ENCODE results near the gene ZMYM4.

Gene ZMYM4

GRCh38 chr1:35432231-35432630 is 163.7 kb downstream of the ZMYM4 start:
- TF ChIP-seq TSHZ2 (CRISPR knock-in tag; IDR thresholded peaks at IDR 0.05) (no peak), CSRNP3 (CRISPR knock-in tag; IDR thresholded peaks at IDR 0.05) (no peak), RARB (CRISPR knock-in tag; IDR thresholded peaks at IDR 0.05) (no peak), ISL1 (CRISPR knock-in tag; IDR thresholded peaks at IDR 0.05) (no peak), OSR1 (CRISPR knock-in tag; IDR thresholded peaks at IDR 0.05) (no peak), ZFP3 (CRISPR knock-in tag; IDR thresholded peaks at IDR 0.05) (no peak)
- no peak; the same call in 2 of the 3 replicates for ATAC-seq

- TF ChIP-seq ZNF565 (CRISPR knock-in tag; conservative IDR thresholded peaks at IDR 0.05; ENCODE audit: low read depth) = no peak
- TF ChIP-seq SNAI2 (CRISPR knock-in tag; IDR thresholded peaks at IDR 0.05) = no peak
- no peak for TF ChIP-seq ISL1 (CRISPR knock-in tag; IDR thresholded peaks at IDR 0.05)
- TF ChIP-seq CSDC2 (CRISPR knock-in tag; IDR thresholded peaks at IDR 0.05) = no peak
- TF ChIP-seq ESRRG (CRISPR knock-in tag; IDR thresholded peaks at IDR 0.05) = no peak
- TF ChIP-seq POU6F1 (CRISPR knock-in tag; IDR thresholded peaks at IDR 0.05; ENCODE audit: borderline replicate concordance, low read depth) = no peak
- TF ChIP-seq GLIS3 (CRISPR knock-in tag; IDR thresholded peaks at IDR 0.05) = no peak
- TF ChIP-seq OSR1 (CRISPR knock-in tag; IDR thresholded peaks at IDR 0.05) = no peak
- TF ChIP-seq ZFP30 (CRISPR knock-in tag; IDR thresholded peaks at IDR 0.05) = no peak
- no peak for TF ChIP-seq ARNTL (CRISPR knock-in tag; IDR thresholded peaks at IDR 0.05; ENCODE audit: borderline replicate concordance, low read depth)
- no peak for TF ChIP-seq PPARA (CRISPR knock-in tag; IDR thresholded peaks at IDR 0.05; ENCODE audit: borderline replicate concordance)
- TF ChIP-seq ZFP3 (CRISPR knock-in tag; IDR thresholded peaks at IDR 0.05) = no peak
- TF ChIP-seq ZNF8 (CRISPR knock-in tag; IDR thresholded peaks at IDR 0.05) = no peak
- TF ChIP-seq ZNF70 (CRISPR knock-in tag; IDR thresholded peaks at IDR 0.05) = no peak
- ATAC-seq = no peak
These were observed 165.2 kb downstream of the ZMYM4 start for GRCh38 chr1:35433714-35434113.

GRCh38 chr1:35434703-35435102 is 166.2 kb downstream of the ZMYM4 start:
- TF ChIP-seq BACH2 (CRISPR knock-in tag; IDR thresholded peaks at IDR 0.05; ENCODE audit: borderline replicate concordance) (no peak), RARB (CRISPR knock-in tag; IDR thresholded peaks at IDR 0.05) (no peak), ISL1 (CRISPR knock-in tag; IDR thresholded peaks at IDR 0.05) (no peak), OSR1 (CRISPR knock-in tag; IDR thresholded peaks at IDR 0.05) (no peak), ZNF70 (CRISPR knock-in tag; IDR thresholded peaks at IDR 0.05) (no peak), CSRNP3 (CRISPR knock-in tag; IDR thresholded peaks at IDR 0.05) (no peak), POU6F1 (CRISPR knock-in tag; IDR thresholded peaks at IDR 0.05; ENCODE audit: borderline replicate concordance, low read depth) (no peak), SNAI2 (CRISPR knock-in tag; IDR thresholded peaks at IDR 0.05) (no peak)
- no peak for ATAC-seq

GRCh38 chr1:35436078-35436477 is 167.6 kb downstream of the ZMYM4 start:
- no peak for ATAC-seq
- TF ChIP-seq POU6F1 (CRISPR knock-in tag; IDR thresholded peaks at IDR 0.05; ENCODE audit: borderline replicate concordance, low read depth) (no peak), SNAI2 (CRISPR knock-in tag; IDR thresholded peaks at IDR 0.05) (no peak), CSDC2 (CRISPR knock-in tag; IDR thresholded peaks at IDR 0.05) (no peak), ESRRG (CRISPR knock-in tag; IDR thresholded peaks at IDR 0.05) (no peak), TCF4 (CRISPR knock-in tag; IDR thresholded peaks at IDR 0.05; ENCODE audit: borderline replicate concordance) (no peak), BACH2 (CRISPR knock-in tag; IDR thresholded peaks at IDR 0.05; ENCODE audit: borderline replicate concordance) (no peak), ZNF70 (CRISPR knock-in tag; IDR thresholded peaks at IDR 0.05) (no peak), TOX (CRISPR knock-in tag; IDR thresholded peaks at IDR 0.05; ENCODE audit: borderline replicate concordance) (no peak), PPARA (CRISPR knock-in tag; IDR thresholded peaks at IDR 0.05; ENCODE audit: borderline replicate concordance) (no peak), ARNTL (CRISPR knock-in tag; IDR thresholded peaks at IDR 0.05; ENCODE audit: borderline replicate concordance, low read depth) (no peak), PATZ1 (CRISPR knock-in tag; IDR thresholded peaks at IDR 0.05; ENCODE audit: borderline replicate concordance) (no peak), ZC3H10 (CRISPR knock-in tag; IDR thresholded peaks at IDR 0.05) (no peak)

All from SK-N-SH treated with all-trans-retinoic acid at 6 μM for 48 hours (cell line).